Measurements from ENCODE around the gene ZNF146. TPM values are rescaled to one million over a fixed set of nuclear protein-coding genes. Genes with fewer than 3 reads are reported as not detected.

Gene ZNF146
- total and polyA plus RNA-seq, 4 donors, result 64.1 to 93.2 (median 83.8) TPM

- no peaks in the 10 kb centered on the region for H3K9me3 ChIP-seq (ENCODE audit: control insufficient read depth, insufficient read depth, low read length)
- H3K27me3 ChIP-seq (ENCODE audit: control insufficient read depth, insufficient read depth, low read length), result no peaks in the 10 kb centered on the region
- H3K4me1 ChIP-seq (ENCODE audit: control insufficient read depth, insufficient read depth, low read length), result no peaks in the 10 kb centered on the region
- WGBS (ENCODE audit: insufficient coverage), result 0% methylated on average over 1 of the region's 2 CpGs
- H3K4me3 ChIP-seq (ENCODE audit: low read depth, low read length), result no peak overlapping the region
- no peak overlapping the region for H3K27ac ChIP-seq (ENCODE audit: low read depth, low read length)
- peak in 2 of 6 donors; percentile 10 to 32 for DNase-seq (ENCODE audit: low read depth in 4 of 6, low spot score in 6 of 6)
- peaks cover 19% of the 10 kb centered on the region for H3K36me3 ChIP-seq (ENCODE audit: control insufficient read depth, insufficient read depth, low read length)
Measured at GRCh38 chr19:36198119-36198518, 16.8 kb upstream of the ZNF146 start.

- Histone ChIP-seq H3K36me3 (ENCODE audit: control insufficient read depth, insufficient read depth, low read length) (peaks cover 12% of the 10 kb centered on the region), H3K4me3 (ENCODE audit: low read depth, low read length) (no peak overlapping the region), H3K27me3 (ENCODE audit: control insufficient read depth, insufficient read depth, low read length) (no peaks in the 10 kb centered on the region), H3K27ac (ENCODE audit: low read depth, low read length) (no peak overlapping the region), H3K9me3 (ENCODE audit: control insufficient read depth, insufficient read depth, low read length) (no peaks in the 10 kb centered on the region), H3K4me1 (ENCODE audit: control insufficient read depth, insufficient read depth, low read length) (no peaks in the 10 kb centered on the region)
- DNase-seq (ENCODE audit: low read depth in 4 of 6, low spot score in 6 of 6), result no peak
- WGBS (ENCODE audit: insufficient coverage), result 94% methylated on average over 4 of the region's 6 CpGs
Measured at GRCh38 chr19:36201684-36202083, 13.2 kb upstream of the ZNF146 start.

- no CpG with 5 or more reads among the region's 4 CpGs for WGBS (ENCODE audit: insufficient coverage)
- no peak overlapping the region for H3K27ac ChIP-seq (ENCODE audit: low read depth, low read length)
- H3K27me3 ChIP-seq (ENCODE audit: control insufficient read depth, insufficient read depth, low read length), result no peaks in the 10 kb centered on the region
- H3K4me3 ChIP-seq (ENCODE audit: low read depth, low read length), result no peak overlapping the region
- H3K4me1 ChIP-seq (ENCODE audit: control insufficient read depth, insufficient read depth, low read length), result no peaks in the 10 kb centered on the region
- H3K36me3 ChIP-seq (ENCODE audit: control insufficient read depth, insufficient read depth, low read length), result peaks cover 15% of the 10 kb centered on the region
- no peak for DNase-seq (ENCODE audit: low read depth in 4 of 6, low spot score in 6 of 6)
- no peaks in the 10 kb centered on the region for H3K9me3 ChIP-seq (ENCODE audit: control insufficient read depth, insufficient read depth, low read length)
Measured at GRCh38 chr19:36203293-36203692, 11.6 kb upstream of the ZNF146 start.

- Histone ChIP-seq H3K4me1 (ENCODE audit: control insufficient read depth, insufficient read depth, low read length) (no peaks in the 10 kb centered on the region), H3K36me3 (ENCODE audit: control insufficient read depth, insufficient read depth, low read length) (peaks cover 13% of the 10 kb centered on the region), H3K27ac (ENCODE audit: low read depth, low read length) (no peak overlapping the region), H3K27me3 (ENCODE audit: control insufficient read depth, insufficient read depth, low read length) (no peaks in the 10 kb centered on the region), H3K4me3 (ENCODE audit: low read depth, low read length) (no peak overlapping the region), H3K9me3 (ENCODE audit: control insufficient read depth, insufficient read depth, low read length) (no peaks in the 10 kb centered on the region)
- no peak for DNase-seq (ENCODE audit: low read depth in 4 of 6, low spot score in 6 of 6)
- WGBS (ENCODE audit: insufficient coverage), result no CpG with 5 or more reads among the region's 3 CpGs
Measured at GRCh38 chr19:36207605-36208252, 7.2 kb upstream of the ZNF146 start.

DNA sequence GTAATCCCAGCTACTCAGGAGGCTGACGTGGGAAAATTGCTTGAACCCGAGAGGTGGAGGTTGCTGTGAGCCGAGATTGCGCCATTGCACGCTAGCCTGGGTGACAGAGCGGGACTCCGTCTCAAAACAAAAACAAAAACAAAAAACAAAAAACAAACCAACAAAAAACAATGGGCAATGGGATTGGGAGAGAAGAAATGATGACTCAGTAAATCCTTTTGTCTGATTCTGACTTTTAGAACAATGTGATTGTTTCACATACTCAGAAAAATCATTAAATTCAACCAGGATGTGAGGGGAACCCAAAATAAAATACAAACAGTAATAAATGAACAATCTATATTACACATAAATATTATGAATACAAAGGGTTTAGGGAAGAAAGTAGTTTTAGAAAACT lies 5.5 kb upstream of the ZNF146 start:
- no peak for DNase-seq (ENCODE audit: low read depth in 4 of 6, low spot score in 6 of 6)
- no peak overlapping the region for H3K4me3 ChIP-seq (ENCODE audit: low read depth, low read length)
- H3K4me1 ChIP-seq (ENCODE audit: control insufficient read depth, insufficient read depth, low read length), result peaks cover 7% of the 10 kb centered on the region
- H3K9me3 ChIP-seq (ENCODE audit: control insufficient read depth, insufficient read depth, low read length), result no peaks in the 10 kb centered on the region
- H3K27me3 ChIP-seq (ENCODE audit: control insufficient read depth, insufficient read depth, low read length), result no peaks in the 10 kb centered on the region
- H3K36me3 ChIP-seq (ENCODE audit: control insufficient read depth, insufficient read depth, low read length), result peaks cover 10% of the 10 kb centered on the region
- 95% methylated on average over 3 of the region's 7 CpGs for WGBS (ENCODE audit: insufficient coverage)
- H3K27ac ChIP-seq (ENCODE audit: low read depth, low read length), result no peak overlapping the region

DNA sequence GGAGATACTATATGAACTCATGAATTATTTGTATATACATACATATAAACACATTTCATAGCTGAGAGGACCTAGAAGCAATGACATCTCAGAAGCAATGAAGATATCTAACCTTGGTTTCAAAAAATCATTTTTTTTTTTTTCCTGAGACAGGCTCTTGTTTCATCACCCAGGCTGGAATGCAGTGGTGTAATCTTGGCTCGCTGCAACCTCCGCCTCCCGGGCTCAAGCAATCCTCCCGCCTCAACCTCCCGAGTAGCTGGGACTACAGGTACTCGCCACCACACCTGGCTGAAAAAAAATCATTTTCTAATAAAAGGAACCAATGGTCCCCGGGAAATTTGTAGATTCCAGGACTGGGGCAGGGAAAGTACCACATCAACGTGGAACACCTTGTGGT lies 4.4 kb upstream of the ZNF146 start:
- H3K9me3 ChIP-seq (ENCODE audit: control insufficient read depth, insufficient read depth, low read length), result no peaks in the 10 kb centered on the region
- no peak for DNase-seq (ENCODE audit: low read depth in 4 of 6, low spot score in 6 of 6)
- WGBS (ENCODE audit: insufficient coverage), result 100% methylated on average over 6 of the region's 8 CpGs
- H3K27ac ChIP-seq (ENCODE audit: low read depth, low read length), result no peak overlapping the region
- no peaks in the 10 kb centered on the region for H3K27me3 ChIP-seq (ENCODE audit: control insufficient read depth, insufficient read depth, low read length)
- peaks cover 12% of the 10 kb centered on the region for H3K36me3 ChIP-seq (ENCODE audit: control insufficient read depth, insufficient read depth, low read length)
- H3K4me1 ChIP-seq (ENCODE audit: control insufficient read depth, insufficient read depth, low read length), result peaks cover 7% of the 10 kb centered on the region
- no peak overlapping the region for H3K4me3 ChIP-seq (ENCODE audit: low read depth, low read length)

GRCh38 chr19:36212895-36213294 lies 2.0 kb upstream of the ZNF146 start:
- no peak overlapping the region for H3K27ac ChIP-seq (ENCODE audit: low read depth, low read length)
- 100% methylated on average over 2 of the region's 2 CpGs for WGBS (ENCODE audit: insufficient coverage)
- no peak for DNase-seq (ENCODE audit: low read depth in 4 of 6, low spot score in 6 of 6)
- peaks cover 5% of the 10 kb centered on the region for H3K36me3 ChIP-seq (ENCODE audit: control insufficient read depth, insufficient read depth, low read length)
- H3K27me3 ChIP-seq (ENCODE audit: control insufficient read depth, insufficient read depth, low read length), result no peaks in the 10 kb centered on the region
- H3K9me3 ChIP-seq (ENCODE audit: control insufficient read depth, insufficient read depth, low read length), result no peaks in the 10 kb centered on the region
- H3K4me1 ChIP-seq (ENCODE audit: control insufficient read depth, insufficient read depth, low read length), result peaks cover 14% of the 10 kb centered on the region
- H3K4me3 ChIP-seq (ENCODE audit: low read depth, low read length), result no peak overlapping the region

GRCh38 chr19:36215276-36216123 lies 594 bp downstream of the ZNF146 start:
- no peaks in the 10 kb centered on the region for H3K27me3 ChIP-seq (ENCODE audit: control insufficient read depth, insufficient read depth, low read length)
- DNase-seq (ENCODE audit: low read depth in 4 of 6, low spot score in 6 of 6), result peak in 5 of 6 donors; percentile 2 to 32 (median 19)
- H3K4me3 ChIP-seq (ENCODE audit: low read depth, low read length), result peak overlapping the region; percentile 93
- 0% methylated on average over 14 of the region's 27 CpGs for WGBS (ENCODE audit: insufficient coverage)
- peak overlapping the region; percentile 93 for H3K27ac ChIP-seq (ENCODE audit: low read depth, low read length)
- H3K4me1 ChIP-seq (ENCODE audit: control insufficient read depth, insufficient read depth, low read length), result peaks cover 14% of the 10 kb centered on the region
- no peaks in the 10 kb centered on the region for H3K9me3 ChIP-seq (ENCODE audit: control insufficient read depth, insufficient read depth, low read length)
- H3K36me3 ChIP-seq (ENCODE audit: control insufficient read depth, insufficient read depth, low read length), result peaks cover 5% of the 10 kb centered on the region

- H3K9me3 ChIP-seq (ENCODE audit: control insufficient read depth, insufficient read depth, low read length), result no peaks in the 10 kb centered on the region
- no peak overlapping the region for H3K4me3 ChIP-seq (ENCODE audit: low read depth, low read length)
- DNase-seq (ENCODE audit: low read depth in 4 of 6, low spot score in 6 of 6), result no peak
- no peak overlapping the region for H3K27ac ChIP-seq (ENCODE audit: low read depth, low read length)
- no CpG with 5 or more reads among the region's 4 CpGs for WGBS (ENCODE audit: insufficient coverage)
- no peaks in the 10 kb centered on the region for H3K27me3 ChIP-seq (ENCODE audit: control insufficient read depth, insufficient read depth, low read length)
- peaks cover 8% of the 10 kb centered on the region for H3K36me3 ChIP-seq (ENCODE audit: control insufficient read depth, insufficient read depth, low read length)
- H3K4me1 ChIP-seq (ENCODE audit: control insufficient read depth, insufficient read depth, low read length), result peaks cover 3% of the 10 kb centered on the region
Measured at GRCh38 chr19:36221474-36221873, 6.6 kb downstream of the ZNF146 start.

- DNase-seq (ENCODE audit: low read depth in 4 of 6, low spot score in 6 of 6), result no peak
- Histone ChIP-seq H3K36me3 (ENCODE audit: control insufficient read depth, insufficient read depth, low read length) (peaks cover 12% of the 10 kb centered on the region), H3K4me1 (ENCODE audit: control insufficient read depth, insufficient read depth, low read length) (no peaks in the 10 kb centered on the region), H3K27me3 (ENCODE audit: control insufficient read depth, insufficient read depth, low read length) (no peaks in the 10 kb centered on the region), H3K4me3 (ENCODE audit: low read depth, low read length) (no peak overlapping the region), H3K9me3 (ENCODE audit: control insufficient read depth, insufficient read depth, low read length) (no peaks in the 10 kb centered on the region), H3K27ac (ENCODE audit: low read depth, low read length) (no peak overlapping the region)
- no CpG with 5 or more reads among the region's 4 CpGs for WGBS (ENCODE audit: insufficient coverage)
Measured at GRCh38 chr19:36222503-36222902, 7.6 kb downstream of the ZNF146 start.

Measured in spinal cord (tissue), 10 donors.